H7 (cell line): ENCODE measurements around the gene FBXO31. TPM values are rescaled to one million over a fixed set of nuclear protein-coding genes. Genes with fewer than 3 reads are reported as not detected.

Experiments
- DNase-seq: peaks from one replicate; pipeline ENCODE4 v3.0.0; 2012
- H3K27me3 ChIP-seq: 2 replicates; pipeline ENCODE4 v1.6.0; 2011; ENCODE audit warnings: mild to moderate bottlenecking, low read length; ENCODE audit not compliant: control insufficient read depth, insufficient read depth
- H3K36me3 ChIP-seq: replicated peaks from 2 replicates; pipeline ENCODE4 v1.5.1; 2011; ENCODE audit warnings: low read length; ENCODE audit not compliant: control insufficient read depth, insufficient read depth
- H3K4me3 ChIP-seq: 2 replicates; pipeline ENCODE4 v1.5.1; 2011; ENCODE audit warnings: low read depth, mild to moderate bottlenecking, control low read depth, low read length, moderate library complexity; ENCODE audit not compliant: insufficient read depth
- total RNA-seq: library from RNA; depleted of rRNA; stranded (reverse); fragments of >200 nt; shearing (Covaris generic); gene quantifications from 2 replicates; pipeline ENCODE4 v1.2.3, GENCODE V29; 2014

Gene FBXO31
- total RNA-seq, 1 experiment from 2014 or later = 24.4 TPM

GRCh38 chr16:87329436-87330256 lies 53.9 kb downstream of the FBXO31 start:
- DNase-seq = no peak
- H3K4me3 ChIP-seq = no peak overlapping the region
- peaks cover 4% of the 10 kb centered on the region for H3K36me3 ChIP-seq
- H3K27me3 ChIP-seq = no peaks in the 10 kb centered on the region

- H3K27me3 ChIP-seq = no peaks in the 10 kb centered on the region
- peaks cover 4% of the 10 kb centered on the region for H3K36me3 ChIP-seq
- H3K4me3 ChIP-seq = no peak overlapping the region
- DNase-seq = no peak
Observed at GRCh38 chr16:87328846-87329245, 54.7 kb downstream of the FBXO31 start.

GRCh38 chr16:87327798-87328495 lies 55.6 kb downstream of the FBXO31 start:
- DNase-seq = no peak
- Histone ChIP-seq H3K4me3 (no peak overlapping the region), H3K27me3 (no peaks in the 10 kb centered on the region), H3K36me3 (peaks cover 4% of the 10 kb centered on the region)

GRCh38 chr16:87326151-87326571 lies 57.4 kb downstream of the FBXO31 start:
- no peak for DNase-seq
- H3K27me3 ChIP-seq = no peaks in the 10 kb centered on the region
- no peak overlapping the region for H3K4me3 ChIP-seq
- H3K36me3 ChIP-seq = peaks cover 3% of the 10 kb centered on the region

- H3K36me3 ChIP-seq = peaks cover 2% of the 10 kb centered on the region
- DNase-seq = peak; percentile 63
- H3K4me3 ChIP-seq = no peak overlapping the region
Observed at GRCh38 chr16:87325423-87325858, 58.1 kb downstream of the FBXO31 start.

GRCh38 chr16:87324411-87325275 lies 58.9 kb downstream of the FBXO31 start:
- peak; percentile 98 for DNase-seq
- Histone ChIP-seq H3K36me3 (no peaks in the 10 kb centered on the region; the same call in 1 of the 2 replicates), H3K4me3 (no peak overlapping the region), H3K27me3 (no peaks in the 10 kb centered on the region)

More at GRCh38 chr16:87325423-87325858, 58.1 kb downstream of the FBXO31 start:
- no peaks in the 10 kb centered on the region for H3K27me3 ChIP-seq

- no peak overlapping the region for H3K4me3 ChIP-seq
- no peak for DNase-seq
- H3K36me3 ChIP-seq = no peaks in the 10 kb centered on the region
- no peaks in the 10 kb centered on the region for H3K27me3 ChIP-seq
Observed at GRCh38 chr16:87323727-87324410, 59.7 kb downstream of the FBXO31 start.

- DNase-seq = no peak
- no peaks in the 10 kb centered on the region for H3K36me3 ChIP-seq
Observed at GRCh38 chr16:87322833-87323726, 60.5 kb downstream of the FBXO31 start.

GRCh38 chr16:87322360-87322759 lies 61.2 kb downstream of the FBXO31 start:
- H3K4me3 ChIP-seq = no peak overlapping the region
- no peaks in the 10 kb centered on the region for H3K36me3 ChIP-seq
- no peaks in the 10 kb centered on the region for H3K27me3 ChIP-seq
- DNase-seq = no peak

More at GRCh38 chr16:87322833-87323726, 60.5 kb downstream of the FBXO31 start:
- Histone ChIP-seq H3K27me3 (no peaks in the 10 kb centered on the region), H3K4me3 (no peak overlapping the region)

- Histone ChIP-seq H3K27me3 (no peaks in the 10 kb centered on the region), H3K36me3 (no peaks in the 10 kb centered on the region), H3K4me3 (no peak overlapping the region)
- no peak for DNase-seq
Observed at GRCh38 chr16:87321336-87322107, 62.1 kb downstream of the FBXO31 start.

- Histone ChIP-seq H3K27me3 (no peaks in the 10 kb centered on the region), H3K4me3 (no peak overlapping the region), H3K36me3 (no peaks in the 10 kb centered on the region)
- no peak for DNase-seq
Observed at GRCh38 chr16:87320510-87321227, 62.9 kb downstream of the FBXO31 start.

- no peak overlapping the region for H3K4me3 ChIP-seq
- H3K36me3 ChIP-seq = no peaks in the 10 kb centered on the region; the same call in 1 of the 2 replicates
- no peak for DNase-seq
- H3K27me3 ChIP-seq = no peaks in the 10 kb centered on the region
Observed at GRCh38 chr16:87319997-87320491, 63.5 kb downstream of the FBXO31 start.
